A549 (cell line): ENCODE measurements around the gene GPSM1.

ENCODE experiments used
- BCL3 ChIP-seq: fragments of >200 bp; sonication (Bioruptor Twin); formaldehyde crosslinking; IDR thresholded peaks from 3 replicates; pipeline ENCODE4 v1.6.1; 2016
- CHD2 ChIP-seq: fragments of 150-350 bp; IDR thresholded peaks from 2 replicates; pipeline ENCODE4 v1.6.1; 2014; ENCODE audit warnings: low read length; ENCODE audit not compliant: partially characterized antibody
- CTCF ChIP-seq: fragments of >200 bp; sonication (Bioruptor Twin); formaldehyde crosslinking; IDR thresholded peaks from 3 replicates; pipeline ENCODE4 v1.5.1; 2016
- EP300 ChIP-seq, 2 experiments: fragments of >200 bp; sonication (Bioruptor Twin); formaldehyde crosslinking; IDR thresholded peaks; 2 replicates in 1 of 2; 3 replicates in 1 of 2; pipeline ENCODE4 v1.6.1; 2016 to 2017
- GATA3 ChIP-seq: IDR thresholded peaks from 2 replicates; pipeline ENCODE4 v1.6.1; 2012; ENCODE audit warnings: borderline replicate concordance
- JUN ChIP-seq, 2 experiments: fragments of >200 bp; sonication (Bioruptor Twin); formaldehyde crosslinking; IDR thresholded peaks; 2 replicates in 1 of 2; 3 replicates in 1 of 2; pipeline ENCODE4 v1.6.1; 2016 to 2017
- JUNB ChIP-seq: fragments of >200 bp; sonication (Bioruptor Twin); formaldehyde crosslinking; IDR thresholded peaks from 2 replicates; pipeline ENCODE4 v1.6.1; 2016
- MAFK ChIP-seq: fragments of 450-650 bp; IDR thresholded peaks from 2 replicates; pipeline ENCODE4 v1.6.1; 2014; ENCODE audit not compliant: partially characterized antibody
- MAX ChIP-seq: IDR thresholded peaks from 2 replicates; pipeline ENCODE4 v1.6.1; 2012
- MAZ ChIP-seq: fragments of 150-350 bp; IDR thresholded peaks from 2 replicates; pipeline ENCODE4 v1.6.1; 2014; ENCODE audit warnings: antibody characterized with exemption, low read depth, low read length, borderline replicate concordance
- PBX3 ChIP-seq: IDR thresholded peaks from 2 replicates; pipeline ENCODE4 v1.6.1; 2012
- POLR2A ChIP-seq: IDR thresholded peaks from 2 replicates; pipeline ENCODE4 v1.6.1; 2012; ENCODE audit warnings: mild to moderate bottlenecking, low read length
- RAD21 ChIP-seq, 2 experiments: fragments of >200 bp in 1 of 2; sonication (Bioruptor Twin) in 1 of 2; formaldehyde crosslinking in 1 of 2; IDR thresholded peaks in 1 of 2; conservative IDR thresholded peaks in 1 of 2; 2 replicates in 1 of 2; 3 replicates in 1 of 2; pipeline ENCODE4 v1.6.1; 2012 to 2018; ENCODE audit warnings: inconsistent platforms in 1 of 2
- SMC3 ChIP-seq: fragments of >200 bp; sonication (Bioruptor Twin); formaldehyde crosslinking; IDR thresholded peaks from 3 replicates; pipeline ENCODE4 v1.6.1; 2018; ENCODE audit warnings: inconsistent platforms

- TF ChIP-seq CHD2 (no peak), BCL3 (no peak), SMC3 (no peak), CTCF (no peak), EP300 (IDR thresholded peaks at IDR 0.05) (no peak), MAX (no peak), POLR2A (no peak), JUNB (no peak), PBX3 (no peak), MAZ (no peak), RAD21 (conservative IDR thresholded peaks at IDR 0.05 in 1 of 2, IDR thresholded peaks at IDR 0.05 in 1 of 2) (no peak), GATA3 (no peak), MAFK (no peak), JUN (IDR thresholded peaks at IDR 0.05) (no peak)
These were observed 19.2 kb upstream of the GPSM1 start for GRCh38 chr9:136308006-136308701.
